Right lobe of liver (tissue), 4 donors: ENCODE measurements around the gene SUFU.
"Not testable (repeated sequence)": the region's sequence is repeated elsewhere in the genome, so short reads cannot be mapped to it uniquely, and the experiment has no call there.

ENCODE experiments used
- CTCF ChIP-seq, 4 donors: fragments of 200-600 bp in 3 of 4; fragments of 450-650 bp in 1 of 4; IDR thresholded peaks; one replicate each; pipeline versions ENCODE4 v1.5.1 to v1.8.0; 2016 to 2022; ENCODE audit warnings: antibody characterized with exemption in 4 of 4, mild to moderate bottlenecking in 2 of 4
- POLR2A ChIP-seq: fragments of 450-650 bp; IDR thresholded peaks from one replicate; pipeline ENCODE4 v1.6.1; 2017; ENCODE audit warnings: antibody characterized with exemption, mild to moderate bottlenecking
- donor health status: DM: no; HTN: no; CAD: no.
- donor health status: DM: no; HTN: no; CAD: no.
- donor health status: DM: no; HTN: yes; CAD: no.

- not testable (repeated sequence) for TF ChIP-seq CTCF (IDR thresholded peaks at IDR 0.05); POLR2A
Measured at GRCh38 chr10:102500686-102501085, 3.1 kb upstream of the SUFU start.
